ENCODE data around the gene UBE2J2. TPM values are rescaled to one million over a fixed set of nuclear protein-coding genes. Genes with fewer than 3 reads are reported as not detected.

Gene UBE2J2
- total and polyA plus RNA-seq, 2 of the 8 experiments (the other 6 are each of a cell fraction or from before 2014, with no cell fraction given), result 33.6 to 67.9 TPM

DNA sequence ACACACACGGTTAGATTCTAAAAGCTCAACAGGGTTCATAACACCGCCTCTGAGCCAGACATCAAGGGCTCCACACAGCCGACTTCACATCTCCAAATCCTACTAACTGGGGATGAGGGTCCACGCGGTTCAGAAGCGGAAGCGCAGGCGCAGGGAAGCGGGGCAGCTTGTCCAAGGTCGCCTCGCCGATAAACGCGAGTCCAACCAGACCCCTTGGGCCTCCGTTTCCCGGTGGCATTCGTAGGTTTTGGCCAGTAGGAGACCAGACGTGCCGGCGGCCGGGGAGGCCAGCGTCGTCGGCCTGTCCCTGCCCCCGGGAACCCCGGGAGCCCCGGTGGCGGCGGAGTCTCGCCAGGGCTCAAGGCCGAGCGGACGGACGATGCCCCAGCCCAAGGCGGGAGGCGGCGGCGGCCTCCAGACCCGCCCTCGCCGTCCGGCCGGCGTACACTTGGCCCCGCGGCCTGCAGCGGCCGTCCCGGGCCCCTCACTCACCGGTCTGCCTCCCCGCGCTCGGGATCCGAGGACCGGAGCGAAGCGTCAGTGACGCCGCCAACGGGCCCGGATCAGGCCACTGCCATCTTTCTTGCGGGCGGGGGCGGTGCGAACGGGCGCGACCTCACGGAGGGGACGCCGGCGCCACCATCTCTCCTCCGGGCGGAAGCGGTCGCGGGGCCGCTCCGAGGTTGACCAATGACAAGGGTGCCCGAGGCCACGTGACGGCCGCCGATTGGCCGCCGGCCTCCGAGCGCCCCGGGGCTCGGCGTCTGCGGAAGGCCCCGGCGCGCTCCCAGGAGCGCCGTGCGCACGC, 42.0 kb downstream of the UBE2J2 start, which contains the start of gene SDF4 (continued):
- peak; percentile 60; the same call in 1 of the 2 replicates for TF ChIP-seq EGR1 (IDR thresholded peaks at IDR 0.05; ENCODE audit: borderline replicate concordance, low read depth, low read length)
- peak; percentile 77 for TF ChIP-seq TAF1 (IDR thresholded peaks at IDR 0.05; ENCODE audit: low read depth, low read length)
- 0 out of 2 replicates have a peak, but pooled peaks have one; percentile 73 for TF ChIP-seq SP4 (IDR thresholded peaks at IDR 0.05; ENCODE audit: low read length)
- 0 out of 2 replicates have a peak, but pooled peaks have one; percentile 41 for TF ChIP-seq KDM5A (IDR thresholded peaks at IDR 0.05; ENCODE audit: low read length)
- TF ChIP-seq CTBP2 (IDR thresholded peaks at IDR 0.05; ENCODE audit: borderline replicate concordance, insufficient read depth, insufficient read length, low read length), result no peak
- TF ChIP-seq BACH1 (IDR thresholded peaks at IDR 0.05; ENCODE audit: low read length), result no peak
- TF ChIP-seq, protein P1, sequence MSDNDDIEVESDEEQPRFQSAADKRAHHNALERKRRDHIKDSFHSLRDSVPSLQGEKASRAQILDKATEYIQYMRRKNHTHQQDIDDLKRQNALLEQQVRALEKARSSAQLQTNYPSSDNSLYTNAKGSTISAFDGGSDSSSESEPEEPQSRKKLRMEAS (IDR thresholded peaks at IDR 0.05), result peak; percentile 65
- no peak for TF ChIP-seq BCL11A (IDR thresholded peaks at IDR 0.05; ENCODE audit: low read depth in 2 of 2, low read length in 2 of 2)
- peak; percentile 30 to 71; a peak in 2 of 4 replicates for TF ChIP-seq SIN3A (conservative IDR thresholded peaks at IDR 0.05 in 1 of 2, IDR thresholded peaks at IDR 0.05 in 1 of 2; ENCODE audit: low read depth in 1 of 2, low read length in 2 of 2)
- no peak for TF ChIP-seq EZH2 (IDR thresholded peaks at IDR 0.05; ENCODE audit: low read depth, low read length, severe bottlenecking)
- TF ChIP-seq POLR2A (IDR thresholded peaks at IDR 0.05; ENCODE audit: control extremely low read depth in 1 of 2, low read depth in 2 of 2, low read length in 2 of 2), result peak in 1 of 2 experiments; percentile 63; a peak in 2 of 3 replicates
- TF ChIP-seq, protein P2, sequence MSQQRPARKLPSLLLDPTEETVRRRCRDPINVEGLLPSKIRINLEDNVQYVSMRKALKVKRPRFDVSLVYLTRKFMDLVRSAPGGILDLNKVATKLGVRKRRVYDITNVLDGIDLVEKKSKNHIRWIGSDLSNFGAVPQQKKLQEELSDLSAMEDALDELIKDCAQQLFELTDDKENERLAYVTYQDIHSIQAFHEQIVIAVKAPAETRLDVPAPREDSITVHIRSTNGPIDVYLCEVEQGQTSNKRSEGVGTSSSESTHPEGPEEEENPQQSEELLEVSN (IDR thresholded peaks at IDR 0.05), result peak; percentile 32; the same call in 1 of the 2 replicates
- TF ChIP-seq RXRA (IDR thresholded peaks at IDR 0.05; ENCODE audit: insufficient read depth, low read depth, low read length), result no peak
- TF ChIP-seq, protein P3, sequence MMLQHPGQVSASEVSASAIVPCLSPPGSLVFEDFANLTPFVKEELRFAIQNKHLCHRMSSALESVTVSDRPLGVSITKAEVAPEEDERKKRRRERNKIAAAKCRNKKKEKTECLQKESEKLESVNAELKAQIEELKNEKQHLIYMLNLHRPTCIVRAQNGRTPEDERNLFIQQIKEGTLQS (IDR thresholded peaks at IDR 0.05; ENCODE audit: insufficient read depth, low read depth, low read length), result peak; percentile 88
- no peak for TF ChIP-seq NANOG (IDR thresholded peaks at IDR 0.05; ENCODE audit: insufficient read depth, low read depth, low read length, poor library complexity, severe bottlenecking)
- no peak; the same call in 1 of the 2 replicates for TF ChIP-seq GABPA (IDR thresholded peaks at IDR 0.05; ENCODE audit: borderline replicate concordance, insufficient read depth, low read length)
- TF ChIP-seq RAD21 (IDR thresholded peaks at IDR 0.05 in 1 of 2, conservative IDR thresholded peaks at IDR 0.05 in 1 of 2; ENCODE audit: low read depth in 2 of 2, low read length in 2 of 2), result no peak
- TF ChIP-seq CBX8 (IDR thresholded peaks at IDR 0.05; ENCODE audit: borderline replicate concordance, low read depth, low read length), result no peak

Data from H1 (cell line).